ENCODE data around the gene HLA-DRB1.
"Not testable (repeated sequence)": the region's sequence is repeated elsewhere in the genome, so short reads cannot be mapped to it uniquely, and the experiment has no call there.

The HLA-DRB1 gene

GRCh38 chr6:32609731-32610640 is 20.3 kb upstream of the HLA-DRB1 start:
- peak; percentile 83 for DNase-seq (ENCODE audit: low read depth)

- DNase-seq (ENCODE audit: low read depth), result no peak
Measured at GRCh38 chr6:32609391-32609730, 19.7 kb upstream of the HLA-DRB1 start.

GRCh38 chr6:32608362-32608761 is 18.7 kb upstream of the HLA-DRB1 start:
- DNase-seq (ENCODE audit: low read depth), result no peak

- no peak for DNase-seq (ENCODE audit: low read depth)
Measured at GRCh38 chr6:32607988-32608298, 18.3 kb upstream of the HLA-DRB1 start.

- no peak for DNase-seq (ENCODE audit: low read depth)
Measured at GRCh38 chr6:32607263-32607987, 17.8 kb upstream of the HLA-DRB1 start.

- DNase-seq (ENCODE audit: low read depth), result no peak
Measured at GRCh38 chr6:32604434-32604877, 14.8 kb upstream of the HLA-DRB1 start.

- DNase-seq (ENCODE audit: low read depth), result no peak
Measured at GRCh38 chr6:32603888-32604287, 14.2 kb upstream of the HLA-DRB1 start.

- no peak for DNase-seq (ENCODE audit: low read depth)
Measured at GRCh38 chr6:32603222-32603621, 13.6 kb upstream of the HLA-DRB1 start.

- DNase-seq (ENCODE audit: low read depth), result no peak
Measured at GRCh38 chr6:32602383-32602782, 12.7 kb upstream of the HLA-DRB1 start.

GRCh38 chr6:32597024-32597423 is 7.4 kb upstream of the HLA-DRB1 start:
- no peak for DNase-seq (ENCODE audit: low read depth)

GRCh38 chr6:32590713-32591112 is 1.1 kb upstream of the HLA-DRB1 start:
- DNase-seq (ENCODE audit: low read depth), result not testable (repeated sequence)

- no peak for DNase-seq (ENCODE audit: low read depth)
Measured at GRCh38 chr6:32588156-32588555, 1.5 kb downstream of the HLA-DRB1 start.

GRCh38 chr6:32583527-32583898 is 6.1 kb downstream of the HLA-DRB1 start:
- DNase-seq (ENCODE audit: low read depth), result no peak

- DNase-seq (ENCODE audit: low read depth), result no peak
Measured at GRCh38 chr6:32581315-32582095, 8.1 kb downstream of the HLA-DRB1 start.

GRCh38 chr6:32580593-32580992 is 9.1 kb downstream of the HLA-DRB1 start:
- no peak for DNase-seq (ENCODE audit: low read depth)

GRCh38 chr6:32578962-32579361 is 10.7 kb downstream of the HLA-DRB1 start:
- no peak for DNase-seq (ENCODE audit: low read depth)

- not testable (repeated sequence) for DNase-seq (ENCODE audit: low read depth)
Measured at GRCh38 chr6:32577493-32577892, 12.2 kb downstream of the HLA-DRB1 start.

- no peak for DNase-seq (ENCODE audit: low read depth)
Measured at GRCh38 chr6:32576250-32576649, 13.4 kb downstream of the HLA-DRB1 start.

- no peak for DNase-seq (ENCODE audit: low read depth)
Measured at GRCh38 chr6:32570363-32570905, 19.2 kb downstream of the HLA-DRB1 start.

GRCh38 chr6:32568561-32568960 is 21.1 kb downstream of the HLA-DRB1 start:
- DNase-seq (ENCODE audit: low read depth), result no peak

GRCh38 chr6:32566957-32567356 is 22.7 kb downstream of the HLA-DRB1 start:
- DNase-seq (ENCODE audit: low read depth), result no peak

- DNase-seq (ENCODE audit: low read depth), result no peak
Measured at GRCh38 chr6:32565511-32565910, 24.1 kb downstream of the HLA-DRB1 start.
